ENCODE measurements around the gene EPHA8.

GRCh38 chr1:22527122-22527521, 36.2 kb upstream of the EPHA8 start:
- no peak for TF ChIP-seq YY1 (tag by site-specific recombination; IDR thresholded peaks at IDR 0.05)
- TF ChIP-seq ZNF423 (tag by site-specific recombination; IDR thresholded peaks at IDR 0.05) = no peak
- TF ChIP-seq ZNF768 (tag by site-specific recombination; IDR thresholded peaks at IDR 0.05) = no peak
- TF ChIP-seq ZNF214 (tag by site-specific recombination; IDR thresholded peaks at IDR 0.05; ENCODE audit: borderline replicate concordance) = no peak
- no peak for TF ChIP-seq CTCF (tag by site-specific recombination; IDR thresholded peaks at IDR 0.05)
- no peak for TF ChIP-seq ZNF785 (tag by site-specific recombination; IDR thresholded peaks at IDR 0.05)
